GM21526 (cell line): ENCODE measurements around the gene ATP6AP1.

Experiments
- ATAC-seq: cut with Tn5 transposase; IDR thresholded peaks from one replicate; pipeline ENCODE4 v1.9.1; 2021; ENCODE audit warnings: moderate library complexity; ENCODE audit not compliant: unreplicated experiment, low FRiP score

ATP6AP1 gene

GRCh38 chrX:154485150-154486051, 56.9 kb downstream of the ATP6AP1 start:
- no peak for ATAC-seq

DNA sequence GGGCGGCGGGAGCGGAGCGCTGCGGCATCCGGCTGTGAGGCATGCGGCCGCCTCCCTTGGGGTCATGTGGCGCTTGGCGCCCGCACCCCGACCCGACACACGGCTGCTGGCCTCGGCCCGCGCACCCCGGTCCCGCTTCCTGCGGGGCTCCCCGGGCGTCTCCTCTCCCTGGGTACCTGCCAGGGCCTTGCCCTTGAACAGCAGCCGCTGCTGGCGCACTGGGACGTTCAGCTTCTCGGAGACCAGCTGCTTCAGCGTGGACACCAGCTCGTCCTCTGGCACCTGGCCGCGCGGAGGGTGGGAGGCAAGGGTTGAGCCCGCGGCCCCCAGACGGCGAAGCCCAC, 57.5 kb downstream of the ATP6AP1 start:
- ATAC-seq, result no peak
